ENCODE measurements around the gene FOXN4.

Gene FOXN4

GRCh38 chr12:109277899-109278762 is 31.0 kb downstream of the FOXN4 start:
- Histone ChIP-seq H3K9ac (ENCODE audit: low read length) (no peak overlapping the region), H3K4me3 (ENCODE audit: low read length) (no peak overlapping the region), H3K4me1 (ENCODE audit: control insufficient read depth, insufficient read depth, low read length) (peaks cover 14% of the 10 kb centered on the region), H3K27me3 (replicated peaks; ENCODE audit: control insufficient read depth, insufficient read depth, low read length) (peaks cover 3% of the 10 kb centered on the region), H3K9me3 (ENCODE audit: control insufficient read depth, low read length) (no peaks in the 10 kb centered on the region), H3K36me3 (ENCODE audit: control insufficient read depth, insufficient read depth, low read length, severe bottlenecking) (no peaks in the 10 kb centered on the region)
- DNase-seq (ENCODE audit: low read depth) = peak; percentile 48

- H3K9me3 ChIP-seq (ENCODE audit: control insufficient read depth, low read length) = no peaks in the 10 kb centered on the region
- no peaks in the 10 kb centered on the region for H3K36me3 ChIP-seq (ENCODE audit: control insufficient read depth, insufficient read depth, low read length, severe bottlenecking)
- no peak for DNase-seq (ENCODE audit: low read depth)
- peaks cover 3% of the 10 kb centered on the region for H3K27me3 ChIP-seq (replicated peaks; ENCODE audit: control insufficient read depth, insufficient read depth, low read length)
- peaks cover 14% of the 10 kb centered on the region for H3K4me1 ChIP-seq (ENCODE audit: control insufficient read depth, insufficient read depth, low read length)
- no peak overlapping the region for H3K9ac ChIP-seq (ENCODE audit: low read length)
- H3K4me3 ChIP-seq (ENCODE audit: low read length) = no peak overlapping the region
Measured at GRCh38 chr12:109277255-109277898, 31.7 kb downstream of the FOXN4 start.

- no peaks in the 10 kb centered on the region for H3K9me3 ChIP-seq (ENCODE audit: control insufficient read depth, low read length)
- no peak overlapping the region for H3K4me3 ChIP-seq (ENCODE audit: low read length)
- no peak overlapping the region for H3K9ac ChIP-seq (ENCODE audit: low read length)
- peaks cover 14% of the 10 kb centered on the region for H3K4me1 ChIP-seq (ENCODE audit: control insufficient read depth, insufficient read depth, low read length)
- peaks cover 6% of the 10 kb centered on the region for H3K36me3 ChIP-seq (ENCODE audit: control insufficient read depth, insufficient read depth, low read length, severe bottlenecking)
- no peak for DNase-seq (ENCODE audit: low read depth)
- H3K27me3 ChIP-seq (replicated peaks; ENCODE audit: control insufficient read depth, insufficient read depth, low read length) = peaks cover 3% of the 10 kb centered on the region
Measured at GRCh38 chr12:109276160-109276559, 32.9 kb downstream of the FOXN4 start.

- no peak for DNase-seq (ENCODE audit: low read depth)
- H3K9ac ChIP-seq (ENCODE audit: low read length) = no peak overlapping the region
- peaks cover 14% of the 10 kb centered on the region for H3K4me1 ChIP-seq (ENCODE audit: control insufficient read depth, insufficient read depth, low read length)
- H3K36me3 ChIP-seq (ENCODE audit: control insufficient read depth, insufficient read depth, low read length, severe bottlenecking) = peaks cover 16% of the 10 kb centered on the region
- H3K4me3 ChIP-seq (ENCODE audit: low read length) = no peak overlapping the region
- no peaks in the 10 kb centered on the region for H3K9me3 ChIP-seq (ENCODE audit: control insufficient read depth, low read length)
- H3K27me3 ChIP-seq (replicated peaks; ENCODE audit: control insufficient read depth, insufficient read depth, low read length) = no peaks in the 10 kb centered on the region
Measured at GRCh38 chr12:109275173-109275572, 33.9 kb downstream of the FOXN4 start.

GRCh38 chr12:109274381-109274780 is 34.7 kb downstream of the FOXN4 start:
- H3K36me3 ChIP-seq (ENCODE audit: control insufficient read depth, insufficient read depth, low read length, severe bottlenecking) = peaks cover 24% of the 10 kb centered on the region
- no peak for DNase-seq (ENCODE audit: low read depth)
- no peaks in the 10 kb centered on the region for H3K9me3 ChIP-seq (ENCODE audit: control insufficient read depth, low read length)
- H3K4me1 ChIP-seq (ENCODE audit: control insufficient read depth, insufficient read depth, low read length) = peaks cover 14% of the 10 kb centered on the region
- H3K9ac ChIP-seq (ENCODE audit: low read length) = no peak overlapping the region
- no peaks in the 10 kb centered on the region for H3K27me3 ChIP-seq (replicated peaks; ENCODE audit: control insufficient read depth, insufficient read depth, low read length)
- no peak overlapping the region for H3K4me3 ChIP-seq (ENCODE audit: low read length)

- peaks cover 10% of the 10 kb centered on the region for H3K4me1 ChIP-seq (ENCODE audit: control insufficient read depth, insufficient read depth, low read length)
- H3K27me3 ChIP-seq (replicated peaks; ENCODE audit: control insufficient read depth, insufficient read depth, low read length) = no peaks in the 10 kb centered on the region
- H3K4me3 ChIP-seq (ENCODE audit: low read length) = no peak overlapping the region
- DNase-seq (ENCODE audit: low read depth) = no peak
- peaks cover 34% of the 10 kb centered on the region for H3K36me3 ChIP-seq (ENCODE audit: control insufficient read depth, insufficient read depth, low read length, severe bottlenecking)
- no peaks in the 10 kb centered on the region for H3K9me3 ChIP-seq (ENCODE audit: control insufficient read depth, low read length)
- H3K9ac ChIP-seq (ENCODE audit: low read length) = no peak overlapping the region
Measured at GRCh38 chr12:109273354-109273753, 35.7 kb downstream of the FOXN4 start.

- no peaks in the 10 kb centered on the region for H3K9me3 ChIP-seq (ENCODE audit: control insufficient read depth, low read length)
- H3K4me3 ChIP-seq (ENCODE audit: low read length) = no peak overlapping the region
- no peak for DNase-seq (ENCODE audit: low read depth)
- no peak overlapping the region for H3K9ac ChIP-seq (ENCODE audit: low read length)
- H3K27me3 ChIP-seq (replicated peaks; ENCODE audit: control insufficient read depth, insufficient read depth, low read length) = no peaks in the 10 kb centered on the region
- no peaks in the 10 kb centered on the region for H3K4me1 ChIP-seq (ENCODE audit: control insufficient read depth, insufficient read depth, low read length)
- H3K36me3 ChIP-seq (ENCODE audit: control insufficient read depth, insufficient read depth, low read length, severe bottlenecking) = peaks cover 53% of the 10 kb centered on the region
Measured at GRCh38 chr12:109271418-109271817, 37.7 kb downstream of the FOXN4 start.

GRCh38 chr12:109270494-109270893 is 38.6 kb downstream of the FOXN4 start:
- Histone ChIP-seq H3K9ac (ENCODE audit: low read length) (no peak overlapping the region), H3K4me3 (ENCODE audit: low read length) (no peak overlapping the region), H3K4me1 (ENCODE audit: control insufficient read depth, insufficient read depth, low read length) (no peaks in the 10 kb centered on the region), H3K9me3 (ENCODE audit: control insufficient read depth, low read length) (no peaks in the 10 kb centered on the region), H3K27me3 (replicated peaks; ENCODE audit: control insufficient read depth, insufficient read depth, low read length) (no peaks in the 10 kb centered on the region), H3K36me3 (ENCODE audit: control insufficient read depth, insufficient read depth, low read length, severe bottlenecking) (peaks cover 62% of the 10 kb centered on the region)
- DNase-seq (ENCODE audit: low read depth) = no peak

GRCh38 chr12:109269428-109269827 is 39.7 kb downstream of the FOXN4 start:
- no peaks in the 10 kb centered on the region for H3K4me1 ChIP-seq (ENCODE audit: control insufficient read depth, insufficient read depth, low read length)
- no peak overlapping the region for H3K9ac ChIP-seq (ENCODE audit: low read length)
- no peak for DNase-seq (ENCODE audit: low read depth)
- peaks cover 73% of the 10 kb centered on the region for H3K36me3 ChIP-seq (ENCODE audit: control insufficient read depth, insufficient read depth, low read length, severe bottlenecking)
- H3K4me3 ChIP-seq (ENCODE audit: low read length) = no peak overlapping the region
- no peaks in the 10 kb centered on the region for H3K27me3 ChIP-seq (replicated peaks; ENCODE audit: control insufficient read depth, insufficient read depth, low read length)
- H3K9me3 ChIP-seq (ENCODE audit: control insufficient read depth, low read length) = no peaks in the 10 kb centered on the region

- Histone ChIP-seq H3K4me3 (ENCODE audit: low read length) (no peak overlapping the region), H3K9me3 (ENCODE audit: control insufficient read depth, low read length) (no peaks in the 10 kb centered on the region), H3K27me3 (replicated peaks; ENCODE audit: control insufficient read depth, insufficient read depth, low read length) (no peaks in the 10 kb centered on the region), H3K9ac (ENCODE audit: low read length) (no peak overlapping the region), H3K36me3 (ENCODE audit: control insufficient read depth, insufficient read depth, low read length, severe bottlenecking) (peaks cover 78% of the 10 kb centered on the region), H3K4me1 (ENCODE audit: control insufficient read depth, insufficient read depth, low read length) (no peaks in the 10 kb centered on the region)
- DNase-seq (ENCODE audit: low read depth) = no peak
Measured at GRCh38 chr12:109268896-109269295, 40.2 kb downstream of the FOXN4 start.

- DNase-seq (ENCODE audit: low read depth) = no peak
- no peaks in the 10 kb centered on the region for H3K4me1 ChIP-seq (ENCODE audit: control insufficient read depth, insufficient read depth, low read length)
- no peaks in the 10 kb centered on the region for H3K9me3 ChIP-seq (ENCODE audit: control insufficient read depth, low read length)
- no peaks in the 10 kb centered on the region for H3K27me3 ChIP-seq (replicated peaks; ENCODE audit: control insufficient read depth, insufficient read depth, low read length)
- H3K9ac ChIP-seq (ENCODE audit: low read length) = no peak overlapping the region
- H3K36me3 ChIP-seq (ENCODE audit: control insufficient read depth, insufficient read depth, low read length, severe bottlenecking) = peaks cover 92% of the 10 kb centered on the region
- H3K4me3 ChIP-seq (ENCODE audit: low read length) = no peak overlapping the region
Measured at GRCh38 chr12:109267361-109267760, 41.7 kb downstream of the FOXN4 start.

Measured in adipocyte (in vitro differentiated cells).